DMS114 treated with DMSO at 0.1 percent for 48 hours (cell line): Measurements from ENCODE around the gene YPEL3.
"Not testable (repeated sequence)": the region's sequence is repeated elsewhere in the genome, so short reads cannot be mapped to it uniquely, and the experiment has no call there.

Experiments
- DNase-seq: peaks from one replicate; lab custom pipeline; 2025; ENCODE audit not compliant: unreplicated experiment; lab: John Stamatoyannopoulos, UW

YPEL3 gene

DNA sequence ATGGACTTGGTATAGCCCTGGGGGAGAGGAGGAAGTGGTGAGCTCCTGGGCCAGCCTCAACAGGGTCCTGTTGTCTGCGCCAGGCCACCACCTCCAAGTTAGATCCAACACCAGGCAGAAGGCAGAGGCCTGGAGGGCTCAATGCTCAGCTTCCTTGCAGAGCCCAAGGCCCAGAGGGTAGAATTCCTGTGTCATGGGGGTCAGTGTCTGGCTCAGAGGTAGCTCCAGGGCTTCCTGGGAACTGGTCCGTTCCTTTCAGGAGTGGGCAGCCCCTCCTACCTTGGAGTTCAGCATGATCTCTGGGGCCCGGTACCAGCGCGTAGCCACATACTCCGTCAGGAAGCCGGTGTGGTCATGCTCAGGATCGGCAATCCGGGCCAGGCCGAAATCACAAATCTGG, 21.8 kb upstream of the YPEL3 start:
- DNase-seq = no peak

DNA sequence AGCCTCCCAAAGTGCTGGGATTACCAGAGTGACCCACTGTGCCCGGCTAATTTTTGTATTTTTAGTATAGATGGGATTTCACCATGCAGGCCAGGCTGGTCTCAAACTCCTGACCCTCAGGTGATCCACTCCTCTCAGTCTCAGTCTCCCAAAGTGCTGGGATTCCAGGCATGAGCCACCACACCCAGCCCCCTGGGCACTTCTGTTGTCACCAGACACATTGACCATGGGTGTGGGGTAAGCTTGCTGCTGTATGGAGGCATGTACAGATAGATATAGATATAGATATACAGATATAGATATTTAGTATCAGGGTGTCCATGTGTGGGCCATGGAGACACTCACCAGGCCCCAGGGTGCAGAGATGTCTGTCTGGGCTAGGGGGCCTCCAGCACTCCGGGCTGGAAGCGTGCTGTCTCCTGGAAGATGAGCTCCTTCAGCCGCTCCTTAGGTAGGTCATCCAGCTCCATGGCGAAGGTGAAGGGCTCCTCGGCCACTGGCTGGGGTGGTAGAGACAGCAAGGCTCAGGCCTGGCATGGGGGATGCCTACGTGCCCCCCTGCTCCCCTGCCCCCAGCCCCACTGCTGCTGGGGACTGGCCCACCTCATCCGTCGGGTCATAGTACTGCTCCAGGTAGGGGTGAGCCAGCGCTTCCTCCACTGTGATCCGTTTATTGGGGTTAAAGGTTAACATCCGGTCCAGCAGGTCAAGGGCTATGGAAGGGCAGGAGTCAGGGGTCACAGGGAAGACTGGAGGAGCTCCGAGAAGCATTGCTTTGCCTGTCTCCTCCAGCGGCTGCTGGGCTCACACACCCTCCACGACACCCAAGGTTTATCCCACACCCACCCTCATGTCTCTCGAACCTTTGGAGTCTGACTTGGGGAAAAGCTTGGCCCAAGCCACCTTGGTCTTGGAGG, 20.5 kb upstream of the YPEL3 start:
- DNase-seq = no peak

DNA sequence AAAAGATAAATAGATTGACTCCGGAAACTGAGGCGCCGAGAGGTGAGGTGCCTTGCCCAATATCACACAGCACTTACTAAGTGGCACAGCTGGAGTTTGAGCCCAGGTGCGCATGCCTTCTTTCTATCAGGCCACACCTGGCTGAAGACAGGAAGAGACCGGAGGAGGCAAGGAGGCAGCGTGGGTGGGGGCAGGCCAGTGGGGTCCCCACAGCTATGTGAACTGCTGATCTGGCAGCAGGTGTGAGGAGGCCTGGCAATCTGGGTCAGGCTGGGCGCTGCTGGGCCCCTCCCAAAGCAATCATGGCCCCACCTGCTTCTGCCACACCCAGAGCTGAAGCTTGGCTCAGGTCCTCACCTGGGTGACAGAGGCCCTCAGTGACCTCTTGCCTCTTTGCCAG, 19.2 kb upstream of the YPEL3 start:
- DNase-seq = no peak

DNA sequence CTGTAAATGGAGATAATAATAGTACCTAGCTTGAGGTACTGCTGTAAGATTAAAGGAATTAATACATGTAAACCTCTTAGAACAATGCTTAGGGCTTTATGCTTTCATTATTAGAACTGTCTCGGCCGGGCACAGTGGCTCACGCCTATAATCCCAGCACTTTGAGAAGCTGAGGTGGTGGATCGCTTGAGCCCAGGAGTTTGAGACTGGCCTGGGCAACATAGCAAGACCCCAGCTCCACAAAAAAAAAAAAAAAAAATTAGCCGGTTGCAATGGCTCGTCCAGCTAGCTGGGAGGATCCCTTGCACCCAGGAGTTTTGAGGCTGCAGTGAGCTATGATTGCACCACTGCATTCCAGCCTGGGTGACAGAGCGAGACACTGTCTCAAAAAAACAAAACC, 18.8 kb upstream of the YPEL3 start:
- not testable (repeated sequence) for DNase-seq

DNA sequence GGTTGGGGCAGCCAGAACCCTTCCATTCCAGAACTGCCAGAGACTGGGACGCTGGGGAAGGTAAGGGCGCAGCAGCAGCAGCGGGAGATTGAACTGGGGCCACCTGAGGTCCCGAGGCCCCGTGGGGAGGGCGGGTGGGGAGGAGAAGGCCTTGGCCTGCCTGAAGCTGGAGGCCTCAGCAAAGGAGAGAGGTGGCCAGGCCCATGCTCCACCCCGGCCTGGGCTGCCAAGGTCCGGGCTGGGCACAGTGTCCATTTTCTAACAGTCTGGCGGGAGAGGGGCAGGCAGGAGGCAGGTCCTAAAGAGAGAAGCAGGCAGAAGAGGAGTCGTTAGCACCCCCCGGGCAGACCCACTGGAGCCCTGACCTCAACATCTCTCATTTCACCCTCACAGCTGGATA, 18.4 kb upstream of the YPEL3 start:
- no peak for DNase-seq

DNA sequence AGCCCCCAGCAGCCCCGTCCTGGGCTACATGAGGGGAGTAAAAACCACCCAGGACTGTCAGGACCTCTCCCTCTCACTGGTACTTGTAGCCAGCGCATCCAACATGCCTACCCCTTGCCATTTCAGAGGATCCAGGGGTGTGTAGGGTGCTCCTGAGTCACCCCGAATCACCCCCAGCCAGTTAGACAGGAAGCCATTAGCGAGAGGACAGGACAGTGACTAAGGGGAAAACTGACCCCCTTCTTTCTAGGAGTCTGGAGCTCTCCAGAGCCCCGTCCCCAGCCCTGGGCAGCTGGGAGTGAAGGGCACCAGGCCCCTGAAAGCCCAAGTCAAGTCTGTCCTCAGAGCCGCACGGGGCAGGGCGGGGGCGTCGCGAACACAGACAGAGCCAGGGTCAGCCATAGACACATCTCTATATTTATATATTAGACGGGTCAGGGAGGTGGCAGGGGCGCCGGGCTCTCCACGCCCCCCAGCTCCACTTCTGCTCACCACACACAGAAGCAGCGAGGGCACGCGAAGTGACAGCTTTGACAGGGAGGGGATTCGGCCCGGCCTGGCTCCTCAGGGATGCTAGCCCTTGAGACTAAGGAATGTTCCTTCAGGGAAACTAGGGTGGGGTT, 17.8 kb upstream of the YPEL3 start:
- DNase-seq = no peak

GRCh38 chr16:30113031-30113710, 17.2 kb upstream of the YPEL3 start, which contains the start of gene GDPD3:
Gene GDPD3 (minus strand): TSS chr16:30113537. CDS start chr16:30113478, 59 bp downstream.
- DNase-seq = no peak

- no peak for DNase-seq
Observed at GRCh38 chr16:30112197-30113030, 16.4 kb upstream of the YPEL3 start.

DNA sequence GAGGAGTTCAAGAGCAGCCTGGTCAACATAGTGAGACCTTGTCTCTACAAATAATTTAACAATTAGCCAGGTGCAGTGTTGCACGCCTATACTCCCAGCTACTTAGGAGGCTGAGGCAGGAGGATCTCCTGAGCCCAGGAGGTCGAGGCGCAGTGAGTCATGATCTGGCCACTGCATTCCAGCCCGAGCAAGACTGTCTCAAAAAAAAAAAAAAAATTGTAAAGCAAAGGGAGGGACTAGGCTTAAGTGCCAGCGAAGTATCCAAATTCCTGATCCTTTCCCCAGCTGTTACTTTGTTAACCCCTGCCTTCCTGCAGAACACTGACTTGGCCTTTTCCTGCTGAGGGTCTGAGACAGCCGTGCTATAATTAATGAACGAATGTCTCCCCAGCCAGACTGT, 14.6 kb upstream of the YPEL3 start:
- no peak for DNase-seq

DNA sequence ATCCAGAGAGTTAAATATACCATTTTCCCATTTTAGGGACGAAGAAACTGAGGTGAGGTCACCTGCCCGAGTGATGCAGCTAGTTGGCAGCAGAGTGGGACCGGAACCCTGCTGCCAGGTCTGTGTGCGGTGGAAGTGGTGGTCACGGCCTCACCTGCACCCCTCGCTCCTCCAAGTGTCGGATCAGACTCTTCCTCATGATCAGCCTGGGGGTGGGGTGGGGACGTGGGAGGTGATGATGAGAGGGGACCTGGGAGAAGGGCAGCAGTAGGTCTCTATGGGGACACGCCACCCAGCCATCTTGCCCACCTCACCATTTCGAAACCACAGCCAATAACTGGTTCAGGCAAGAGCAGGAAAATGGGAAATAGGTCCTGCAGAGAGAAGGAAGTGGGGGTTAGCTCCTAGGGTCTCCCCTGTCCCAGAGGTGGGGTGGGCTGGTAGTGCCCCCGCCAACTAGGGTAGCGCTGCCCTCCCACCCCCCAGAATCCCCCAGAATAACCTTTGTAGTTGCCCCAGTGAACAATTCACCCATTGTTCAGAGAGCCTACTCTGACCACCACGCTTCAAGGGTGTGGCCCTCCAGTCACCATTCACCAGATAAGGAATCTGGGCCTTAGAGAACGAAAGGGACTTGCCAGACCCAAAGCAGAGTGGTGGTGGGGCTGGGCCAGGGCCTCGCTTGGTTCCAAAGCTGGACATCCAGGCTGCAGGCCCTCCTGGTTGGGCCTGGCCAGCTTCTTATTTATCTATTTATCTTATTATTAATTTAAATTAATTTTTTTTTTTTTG, 12.2 kb upstream of the YPEL3 start:
- DNase-seq = no peak

DNA sequence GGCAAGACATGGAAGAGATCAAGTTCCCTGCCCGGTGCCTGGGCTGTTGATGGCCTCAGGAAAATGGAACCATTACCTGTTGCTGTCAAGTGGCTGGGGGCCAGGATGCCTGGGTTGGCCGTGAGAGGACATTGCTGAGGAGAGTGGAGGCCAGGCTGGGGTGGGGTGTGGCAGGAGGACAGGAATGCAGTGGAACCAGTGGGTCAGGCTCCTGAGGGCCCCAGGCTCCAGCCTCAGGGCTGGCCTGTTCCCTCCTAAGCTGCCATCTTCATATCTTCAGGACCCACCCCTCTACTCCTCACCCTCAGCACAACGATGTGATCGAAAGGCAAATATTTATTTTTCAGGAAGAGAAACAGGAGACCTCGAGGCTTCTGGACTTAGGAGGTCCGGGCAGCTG, 8.5 kb upstream of the YPEL3 start:
- DNase-seq = no peak

GRCh38 chr16:30104090-30104489, 8.1 kb upstream of the YPEL3 start:
- no peak for DNase-seq

DNA sequence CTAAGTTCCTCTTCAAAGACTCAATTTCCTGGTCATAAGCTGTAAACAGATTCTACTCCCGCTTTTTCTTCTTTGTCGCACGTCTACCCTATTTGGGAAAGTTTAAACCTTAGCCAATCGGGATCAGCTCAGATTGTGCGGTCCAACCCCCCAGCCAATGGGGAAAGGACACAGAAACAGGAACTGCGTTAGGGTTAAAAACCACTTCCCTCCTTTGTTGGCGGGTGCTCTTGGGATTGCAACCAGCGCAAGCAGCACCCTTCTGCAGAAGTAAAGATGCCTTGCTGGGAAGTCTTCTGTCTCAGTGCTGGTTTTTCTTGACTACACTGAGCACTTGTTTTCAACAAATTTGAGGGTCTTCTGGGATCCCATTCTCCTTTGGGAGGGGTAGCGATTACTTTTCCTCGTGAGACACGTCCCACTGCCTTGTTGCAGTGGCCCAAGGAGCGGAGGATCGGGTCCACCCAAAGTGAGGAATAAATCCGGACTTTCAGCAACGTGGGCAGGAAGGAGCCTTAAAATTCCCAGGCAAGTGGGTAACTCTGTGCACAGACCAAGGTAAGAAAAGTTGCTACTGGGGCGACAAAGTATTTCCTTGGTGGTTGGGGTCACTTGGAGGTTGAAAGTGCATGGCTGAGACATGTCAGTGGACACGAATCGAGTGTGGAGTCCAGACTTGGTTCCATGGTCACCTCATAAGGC, 1.0 kb upstream of the YPEL3 start:
- DNase-seq = no peak

GRCh38 chr16:30095166-30096078, 591 bp downstream of the YPEL3 start:
- no peak for DNase-seq

GRCh38 chr16:30094541-30095165, 1.4 kb downstream of the YPEL3 start:
- no peak for DNase-seq

DNA sequence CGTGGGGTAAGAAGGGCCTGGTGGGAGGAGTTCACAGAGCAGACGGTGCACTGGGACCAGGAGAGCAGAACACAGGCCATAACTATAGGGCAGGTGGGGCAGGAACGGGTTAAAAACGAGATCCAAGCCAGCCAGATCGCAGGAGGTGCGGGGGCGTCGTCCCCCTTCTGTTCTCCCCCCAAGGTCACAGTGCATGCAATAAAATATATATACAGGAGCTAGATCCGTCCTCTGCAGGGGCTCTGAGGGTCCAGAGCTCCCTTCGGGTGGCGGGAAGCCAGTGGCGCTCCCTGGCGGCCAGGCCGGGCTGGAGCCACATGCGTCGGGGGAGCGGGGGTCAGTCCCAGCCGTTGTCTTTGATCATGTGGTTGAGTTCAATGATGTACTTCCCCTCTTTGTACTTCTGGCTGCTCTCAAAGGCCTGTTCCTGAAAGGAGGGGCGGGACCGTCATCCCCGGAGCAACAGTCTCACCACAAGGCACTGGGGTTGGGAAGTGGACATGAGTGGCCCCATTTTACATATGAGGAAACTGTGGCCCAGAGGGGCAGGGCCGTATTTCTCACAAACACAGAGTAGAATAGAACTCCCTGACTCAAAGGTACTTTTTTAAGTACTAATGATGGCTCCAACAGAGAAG, 3.5 kb downstream of the YPEL3 start:
- DNase-seq = peak; percentile 46
